ENCODE measurements around the gene MAL. TPM values are rescaled to one million over a fixed set of nuclear protein-coding genes. Genes with fewer than 3 reads are reported as not detected.
"Not testable (repeated sequence)": the region's sequence is repeated elsewhere in the genome, so short reads cannot be mapped to it uniquely, and the experiment has no call there.

MAL gene
- total RNA-seq, 1 experiment from 2014 or later, result not detected

GRCh38 chr2:95032341-95032740, 6.8 kb downstream of the MAL start:
- DNase-seq (ENCODE audit: low read depth), result no peak

- no peak for DNase-seq (ENCODE audit: low read depth)
Measured at GRCh38 chr2:95032868-95033603, 7.5 kb downstream of the MAL start.

- DNase-seq (ENCODE audit: low read depth), result peak; percentile 44
Measured at GRCh38 chr2:95034221-95034620, 8.7 kb downstream of the MAL start.

GRCh38 chr2:95034818-95035217, 9.3 kb downstream of the MAL start:
- no peak for DNase-seq (ENCODE audit: low read depth)

- DNase-seq (ENCODE audit: low read depth), result no peak
Measured at GRCh38 chr2:95036596-95037383, 11.3 kb downstream of the MAL start.

- no peak for DNase-seq (ENCODE audit: low read depth)
Measured at GRCh38 chr2:95037384-95037839, 11.9 kb downstream of the MAL start.

- DNase-seq (ENCODE audit: low read depth), result not testable (repeated sequence)
Measured at GRCh38 chr2:95037841-95038585, 12.5 kb downstream of the MAL start.

GRCh38 chr2:95038635-95039298, 13.3 kb downstream of the MAL start:
- no peak for DNase-seq (ENCODE audit: low read depth)

- no peak for DNase-seq (ENCODE audit: low read depth)
Measured at GRCh38 chr2:95039363-95039762, 13.9 kb downstream of the MAL start.

- DNase-seq (ENCODE audit: low read depth), result no peak
Measured at GRCh38 chr2:95039978-95040377, 14.5 kb downstream of the MAL start.

GRCh38 chr2:95040426-95040825, 14.9 kb downstream of the MAL start:
- DNase-seq (ENCODE audit: low read depth), result no peak

- no peak for DNase-seq (ENCODE audit: low read depth)
Measured at GRCh38 chr2:95041060-95041823, 15.7 kb downstream of the MAL start.

GRCh38 chr2:95041824-95042442, 16.4 kb downstream of the MAL start:
- no peak for DNase-seq (ENCODE audit: low read depth)

GRCh38 chr2:95042472-95043271, 17.2 kb downstream of the MAL start:
- DNase-seq (ENCODE audit: low read depth), result no peak

GRCh38 chr2:95043300-95044093, 18.0 kb downstream of the MAL start:
- DNase-seq (ENCODE audit: low read depth), result peak; percentile 49

- DNase-seq (ENCODE audit: low read depth), result no peak
Measured at GRCh38 chr2:95044601-95045000, 19.1 kb downstream of the MAL start.

- DNase-seq (ENCODE audit: low read depth), result no peak
Measured at GRCh38 chr2:95046371-95047112, 21.0 kb downstream of the MAL start.

Data from HT1080 (cell line).